GM21528 (cell line): ENCODE results near the gene SYNGR3.

Experiments
- ATAC-seq: cut with Tn5 transposase; IDR thresholded peaks from one replicate; pipeline ENCODE4 v1.9.1; 2021; ENCODE audit warnings: mild to moderate bottlenecking, moderate library complexity; ENCODE audit not compliant: unreplicated experiment, low FRiP score

The SYNGR3 gene

DNA sequence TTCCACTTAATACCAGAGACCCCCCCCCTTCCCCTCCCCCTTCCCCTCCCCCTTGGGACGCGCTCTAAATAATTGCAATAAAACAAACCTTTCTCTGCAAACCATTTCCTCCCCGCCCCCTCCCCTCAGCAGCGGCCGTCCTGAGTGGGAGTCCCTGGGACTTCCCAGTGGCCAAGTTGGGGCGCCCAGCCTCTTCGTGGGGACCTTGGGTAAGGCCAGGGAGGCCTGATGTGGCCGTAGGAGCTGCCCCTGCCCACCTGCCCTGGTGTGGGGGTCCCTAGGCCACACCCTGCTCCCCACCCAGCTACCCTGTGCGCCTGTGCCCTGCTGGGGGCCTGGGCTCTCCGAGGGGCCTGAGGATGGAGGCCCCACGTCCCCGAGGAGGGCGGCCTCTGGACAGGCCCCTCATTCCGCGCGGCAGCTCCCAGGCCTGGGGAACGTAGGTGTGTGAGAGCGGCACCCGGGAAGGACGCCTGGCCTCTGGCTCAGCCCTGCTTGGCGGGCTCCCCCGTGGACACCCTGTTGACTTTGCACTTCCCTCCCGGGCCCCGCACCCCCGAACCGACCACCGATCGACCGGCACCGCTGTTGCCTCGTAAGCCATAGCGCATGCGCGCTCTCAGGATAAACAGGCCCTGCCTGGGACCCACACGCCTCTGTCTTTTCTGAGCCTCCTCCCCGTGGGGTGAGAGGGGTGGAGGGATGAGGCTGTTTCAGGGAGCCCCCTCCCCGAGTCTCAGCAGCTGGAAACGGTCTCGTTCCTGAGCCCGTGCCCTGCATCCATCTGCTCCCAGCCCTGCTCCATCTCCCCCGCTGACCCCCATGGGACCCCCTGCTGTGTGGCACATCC is 48.8 kb downstream of the SYNGR3 start:
- ATAC-seq = no peak

DNA sequence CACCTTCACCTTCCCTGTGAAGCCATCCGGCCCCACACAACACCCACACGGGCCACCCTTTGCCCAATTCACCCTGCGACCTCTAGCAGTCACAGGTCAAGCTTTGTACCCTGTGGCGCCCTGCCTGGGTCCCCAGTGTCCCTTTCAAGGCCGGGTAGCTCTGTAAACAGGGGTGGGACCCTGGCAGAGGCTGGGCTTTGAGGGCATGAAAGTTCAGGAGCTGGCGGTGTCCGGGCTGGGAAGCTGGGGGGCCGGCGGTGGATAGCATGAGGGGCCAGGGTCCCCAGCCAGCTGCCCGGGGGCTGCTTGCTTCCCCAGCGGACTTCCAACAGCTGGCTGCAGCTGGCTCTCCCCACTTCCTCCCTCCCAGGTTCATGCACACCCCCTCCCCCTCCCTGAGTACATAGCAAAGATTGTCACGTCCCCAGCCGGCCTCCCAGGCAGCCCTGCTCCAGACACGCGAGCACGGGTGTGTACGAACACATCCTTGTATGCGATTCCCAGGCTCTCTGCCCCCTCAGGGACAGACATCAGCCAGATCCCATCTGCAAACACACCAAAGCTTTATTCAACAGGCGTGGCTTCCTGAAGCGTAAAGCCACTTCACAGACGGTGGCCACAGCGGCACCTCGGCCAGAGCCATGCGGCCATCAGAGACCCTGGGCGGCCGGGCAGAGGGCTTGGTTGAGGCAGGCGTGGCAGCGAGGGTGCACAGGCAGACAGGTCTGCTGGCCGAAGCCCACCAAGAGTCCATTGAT is 49.7 kb downstream of the SYNGR3 start:
- ATAC-seq = no peak

DNA sequence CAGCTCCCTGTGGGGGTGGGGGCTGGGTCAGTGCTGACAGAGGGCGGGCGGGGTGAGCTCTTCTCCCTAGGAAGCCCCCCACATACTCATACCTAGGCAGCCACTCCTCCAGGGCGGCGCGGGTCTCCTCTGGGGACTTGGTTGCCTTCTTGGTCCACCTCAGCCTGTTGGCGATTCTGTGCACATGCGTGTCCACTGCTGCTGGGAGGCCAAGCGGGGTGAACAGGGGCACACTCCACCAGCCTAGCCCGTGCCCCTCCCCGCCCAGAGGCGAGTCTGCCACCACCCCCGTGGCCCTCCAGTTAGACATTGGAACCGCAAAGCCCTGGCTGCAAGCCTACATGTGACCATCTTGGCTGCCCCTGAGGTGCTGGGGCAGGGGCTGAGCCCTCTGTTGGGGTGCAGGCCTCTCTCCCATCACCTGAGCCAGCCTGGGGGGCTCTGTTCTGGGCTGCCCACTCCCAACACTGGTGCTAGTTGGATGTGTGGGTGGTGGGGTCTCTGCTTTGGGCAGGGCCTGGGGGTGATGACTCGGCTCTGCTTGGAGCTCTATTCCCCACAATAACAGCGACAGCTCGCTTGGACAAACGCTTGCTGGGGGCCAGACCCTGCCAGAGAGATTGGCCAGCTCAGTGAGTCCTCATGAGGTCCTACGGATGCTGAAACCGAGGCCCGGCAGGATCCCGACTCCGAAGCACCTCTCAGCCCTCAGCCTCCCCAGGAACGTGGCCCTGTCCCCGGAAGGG is 50.4 kb downstream of the SYNGR3 start:
- no peak for ATAC-seq

DNA sequence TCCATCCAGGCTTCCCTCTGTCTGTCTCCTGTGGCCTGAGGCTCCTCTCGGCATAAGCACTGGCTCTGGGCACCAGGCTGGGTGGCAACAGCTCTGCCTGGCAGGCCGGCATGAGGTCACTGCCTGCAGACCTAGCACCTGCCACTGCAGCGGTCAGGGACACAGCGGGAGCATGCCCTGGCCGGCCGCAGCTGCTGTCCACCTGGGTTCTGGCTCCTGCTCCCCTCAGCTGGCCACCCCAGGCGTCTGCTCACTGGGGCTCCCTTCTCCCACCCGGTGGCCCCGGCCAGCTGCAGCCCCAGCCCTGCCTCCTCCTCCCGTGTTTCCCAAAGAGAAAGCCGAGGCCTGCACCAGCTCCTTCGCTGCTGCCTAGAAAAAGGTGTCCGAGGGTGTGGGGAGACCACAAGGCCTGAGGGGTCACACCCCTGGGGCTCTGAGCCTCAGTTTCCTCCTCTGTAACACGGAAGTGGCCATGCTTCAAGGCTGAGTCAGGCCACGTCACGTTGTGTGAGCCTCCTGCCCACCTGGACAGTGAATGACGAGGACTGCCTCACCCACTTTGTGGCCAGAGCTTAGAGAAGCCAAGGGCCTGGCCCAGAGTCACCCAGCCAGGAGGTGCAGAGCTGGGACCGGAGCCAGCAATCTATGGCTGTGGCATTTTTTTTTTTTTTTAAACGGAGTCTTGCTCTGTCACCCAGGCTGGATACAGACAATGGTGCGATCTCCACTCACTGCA is 51.2 kb downstream of the SYNGR3 start:
- ATAC-seq = no peak

DNA sequence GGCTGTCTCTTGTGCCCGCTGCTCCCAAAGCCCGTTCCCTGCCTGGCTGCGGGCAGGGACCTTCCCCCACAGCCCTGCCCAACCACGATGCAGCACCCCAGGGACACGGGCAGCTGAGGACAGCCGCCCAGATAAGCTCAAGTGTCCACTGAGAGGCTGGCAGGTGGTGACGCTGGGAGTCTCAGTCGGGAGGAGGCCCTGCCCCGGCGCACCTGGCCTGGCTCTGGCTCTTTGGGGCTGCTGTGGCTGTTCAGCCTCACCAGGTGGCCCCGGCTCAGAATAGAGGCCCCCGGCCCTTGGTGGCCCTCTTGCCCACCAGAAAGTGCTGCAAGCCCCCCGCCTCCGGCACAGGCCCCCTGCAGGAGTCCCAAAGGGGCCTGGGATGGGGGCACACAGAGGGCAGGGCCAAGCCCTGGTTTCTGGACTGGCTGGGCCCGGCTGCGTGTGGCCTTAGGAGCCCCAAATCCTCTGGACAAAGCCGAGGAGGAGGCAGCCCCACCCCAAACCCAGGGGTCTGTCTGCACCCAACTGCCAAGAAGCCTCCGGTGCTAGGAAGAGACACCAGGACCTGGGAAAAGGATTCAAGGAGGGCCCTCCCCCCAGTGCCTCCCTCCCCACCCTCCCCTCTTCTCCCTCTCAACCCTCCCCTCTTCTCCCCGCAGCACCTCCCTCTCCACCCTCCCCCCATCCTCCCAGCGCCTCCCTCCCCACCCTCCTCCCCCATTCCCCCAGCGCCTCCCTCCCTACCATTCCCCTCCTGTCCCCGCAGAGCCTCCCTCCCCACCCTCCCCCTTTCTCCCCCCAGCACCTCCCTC is 52.6 kb downstream of the SYNGR3 start:
- ATAC-seq = no peak

DNA sequence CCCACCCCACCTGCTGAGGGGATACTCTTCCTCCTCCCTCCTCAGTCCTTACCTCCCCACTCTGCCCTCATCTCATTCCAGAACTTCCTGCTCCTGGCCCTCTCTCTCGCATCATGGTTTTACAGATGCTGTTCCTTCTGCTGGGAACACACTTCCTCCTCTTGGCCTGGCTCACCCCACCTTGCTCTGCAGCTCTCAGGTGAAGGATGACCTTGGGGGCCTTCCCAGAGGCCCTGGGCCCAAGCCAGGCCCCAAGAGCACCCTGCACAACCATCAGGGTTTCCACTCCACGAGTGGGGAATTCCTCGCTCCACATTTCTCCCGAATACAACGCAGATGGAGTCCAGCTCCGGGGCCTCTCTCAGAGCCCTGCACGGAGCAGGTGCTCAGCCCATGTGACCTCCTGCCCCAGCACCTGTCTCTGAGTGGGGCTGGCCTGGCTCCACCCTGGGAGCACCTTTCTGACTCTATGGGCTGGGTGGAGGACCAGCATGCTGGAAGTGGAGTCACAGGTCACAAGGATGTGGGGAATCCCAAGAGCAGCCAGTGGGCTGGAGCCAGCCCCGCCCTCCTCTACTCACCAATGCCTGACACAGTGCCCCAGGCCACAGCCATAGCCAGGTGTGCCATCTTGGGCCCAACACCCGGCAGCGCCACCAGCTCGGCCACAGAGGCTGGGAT is 53.4 kb downstream of the SYNGR3 start:
- ATAC-seq = no peak
